Measurements from ENCODE around the gene ZFAND3.

DNA sequence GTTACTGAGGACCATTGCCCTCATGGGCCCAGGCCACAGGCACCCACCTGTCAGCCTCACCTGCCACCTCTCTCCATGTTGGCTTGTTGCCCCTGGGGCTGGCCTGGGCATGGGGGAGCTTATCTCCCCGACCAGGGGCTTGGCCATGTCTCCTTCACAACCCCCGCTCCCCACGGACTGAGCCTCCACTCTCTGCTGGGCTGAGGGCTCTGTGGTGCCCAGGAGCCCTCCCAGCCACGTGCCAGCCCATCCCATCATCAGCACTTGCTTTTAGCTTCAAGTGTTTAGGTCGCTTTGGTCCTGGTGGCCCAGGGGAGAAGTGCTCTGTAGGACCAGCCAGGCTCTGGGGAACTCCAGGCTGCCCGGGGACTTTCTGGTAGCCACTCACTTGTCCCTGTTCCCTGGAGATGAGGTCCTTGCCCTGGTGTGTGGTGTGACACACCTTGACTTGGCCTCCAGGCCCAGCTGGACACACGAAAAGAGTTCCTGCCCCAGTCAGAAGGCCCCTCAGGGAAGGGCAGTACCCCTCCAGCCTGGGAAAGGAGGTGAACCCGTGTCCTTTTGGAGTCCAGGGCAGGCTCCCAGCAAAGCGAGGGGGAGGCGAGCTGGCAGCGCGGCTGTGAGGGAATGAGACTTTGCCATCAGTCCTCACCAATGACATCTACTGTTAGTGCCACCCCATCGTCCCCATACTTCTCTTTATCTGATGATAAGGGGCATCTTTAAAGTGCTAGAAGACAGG, 352.6 kb downstream of the ZFAND3 start:
- TF ChIP-seq CTCF (conservative IDR thresholded peaks at IDR 0.05; ENCODE audit: low read depth in 2 of 2) (no peak), EZH2phosphoT487 (IDR thresholded peaks at IDR 0.05; ENCODE audit: unreplicated experiment) (no peak), POLR2AphosphoS5 (IDR thresholded peaks at IDR 0.05; ENCODE audit: low read depth) (no peak)
- TF ChIP-seq, protein P1, sequence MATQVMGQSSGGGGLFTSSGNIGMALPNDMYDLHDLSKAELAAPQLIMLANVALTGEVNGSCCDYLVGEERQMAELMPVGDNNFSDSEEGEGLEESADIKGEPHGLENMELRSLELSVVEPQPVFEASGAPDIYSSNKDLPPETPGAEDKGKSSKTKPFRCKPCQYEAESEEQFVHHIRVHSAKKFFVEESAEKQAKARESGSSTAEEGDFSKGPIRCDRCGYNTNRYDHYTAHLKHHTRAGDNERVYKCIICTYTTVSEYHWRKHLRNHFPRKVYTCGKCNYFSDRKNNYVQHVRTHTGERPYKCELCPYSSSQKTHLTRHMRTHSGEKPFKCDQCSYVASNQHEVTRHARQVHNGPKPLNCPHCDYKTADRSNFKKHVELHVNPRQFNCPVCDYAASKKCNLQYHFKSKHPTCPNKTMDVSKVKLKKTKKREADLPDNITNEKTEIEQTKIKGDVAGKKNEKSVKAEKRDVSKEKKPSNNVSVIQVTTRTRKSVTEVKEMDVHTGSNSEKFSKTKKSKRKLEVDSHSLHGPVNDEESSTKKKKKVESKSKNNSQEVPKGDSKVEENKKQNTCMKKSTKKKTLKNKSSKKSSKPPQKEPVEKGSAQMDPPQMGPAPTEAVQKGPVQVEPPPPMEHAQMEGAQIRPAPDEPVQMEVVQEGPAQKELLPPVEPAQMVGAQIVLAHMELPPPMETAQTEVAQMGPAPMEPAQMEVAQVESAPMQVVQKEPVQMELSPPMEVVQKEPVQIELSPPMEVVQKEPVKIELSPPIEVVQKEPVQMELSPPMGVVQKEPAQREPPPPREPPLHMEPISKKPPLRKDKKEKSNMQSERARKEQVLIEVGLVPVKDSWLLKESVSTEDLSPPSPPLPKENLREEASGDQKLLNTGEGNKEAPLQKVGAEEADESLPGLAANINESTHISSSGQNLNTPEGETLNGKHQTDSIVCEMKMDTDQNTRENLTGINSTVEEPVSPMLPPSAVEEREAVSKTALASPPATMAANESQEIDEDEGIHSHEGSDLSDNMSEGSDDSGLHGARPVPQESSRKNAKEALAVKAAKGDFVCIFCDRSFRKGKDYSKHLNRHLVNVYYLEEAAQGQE (IDR thresholded peaks at IDR 0.05; ENCODE audit: unreplicated experiment), result no peak

Data from GM23338 (cell line).